ENCODE data around the gene FAM114A2.

DNA sequence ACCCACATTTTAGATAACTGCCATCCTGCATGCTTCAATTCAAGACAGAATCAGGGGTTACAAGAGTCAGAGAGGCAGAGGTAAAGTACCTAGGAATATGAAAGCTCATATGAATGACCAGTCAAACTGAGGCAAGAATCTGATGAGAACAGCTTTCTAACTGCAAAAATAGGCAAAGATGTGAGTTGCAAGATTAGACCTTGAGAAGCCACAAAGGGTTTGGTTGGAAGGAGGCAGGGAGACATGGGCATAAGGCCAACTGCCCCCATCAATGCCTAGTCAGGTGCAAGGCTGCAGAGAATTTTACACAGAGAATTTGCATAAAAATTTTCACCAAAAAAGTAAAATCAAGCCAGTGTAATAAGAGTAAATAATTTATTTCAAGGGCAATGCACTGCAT, 12.8 kb downstream of the FAM114A2 start:
- TF ChIP-seq CTCF (IDR thresholded peaks at IDR 0.05 in 2 of 3, conservative IDR thresholded peaks at IDR 0.05 in 1 of 3; ENCODE audit: borderline replicate concordance in 1 of 3, insufficient read depth in 1 of 3, low read depth in 2 of 3, low read length in 2 of 3) (no peak), EGR1 (IDR thresholded peaks at IDR 0.05; ENCODE audit: low read depth) (no peak)
